Subcutaneous adipose tissue (tissue), 4 donors: ENCODE results near the gene HES1. TPM values are rescaled to one million over a fixed set of nuclear protein-coding genes. Genes with fewer than 3 reads are reported as not detected.

Source experiments
- total RNA-seq, 4 donors: library from RNA; depleted of rRNA; stranded (reverse); fragments of >200 nt; gene quantifications; one replicate each; pipeline ENCODE4 v1.1.0, GENCODE V29; 2016
- TF ChIP-seq, protein P1 (sequence below): fragments of 450-650 bp; IDR thresholded peaks from one replicate; pipeline ENCODE4 v1.5.1; 2016; ENCODE audit warnings: low read depth, mild to moderate bottlenecking, control low read depth, antibody characterized with exemption, moderate library complexity

The HES1 gene
- total RNA-seq, 4 donors from 2014 or later, result 12.1 to 29.3 (median 23.4) TPM

DNA sequence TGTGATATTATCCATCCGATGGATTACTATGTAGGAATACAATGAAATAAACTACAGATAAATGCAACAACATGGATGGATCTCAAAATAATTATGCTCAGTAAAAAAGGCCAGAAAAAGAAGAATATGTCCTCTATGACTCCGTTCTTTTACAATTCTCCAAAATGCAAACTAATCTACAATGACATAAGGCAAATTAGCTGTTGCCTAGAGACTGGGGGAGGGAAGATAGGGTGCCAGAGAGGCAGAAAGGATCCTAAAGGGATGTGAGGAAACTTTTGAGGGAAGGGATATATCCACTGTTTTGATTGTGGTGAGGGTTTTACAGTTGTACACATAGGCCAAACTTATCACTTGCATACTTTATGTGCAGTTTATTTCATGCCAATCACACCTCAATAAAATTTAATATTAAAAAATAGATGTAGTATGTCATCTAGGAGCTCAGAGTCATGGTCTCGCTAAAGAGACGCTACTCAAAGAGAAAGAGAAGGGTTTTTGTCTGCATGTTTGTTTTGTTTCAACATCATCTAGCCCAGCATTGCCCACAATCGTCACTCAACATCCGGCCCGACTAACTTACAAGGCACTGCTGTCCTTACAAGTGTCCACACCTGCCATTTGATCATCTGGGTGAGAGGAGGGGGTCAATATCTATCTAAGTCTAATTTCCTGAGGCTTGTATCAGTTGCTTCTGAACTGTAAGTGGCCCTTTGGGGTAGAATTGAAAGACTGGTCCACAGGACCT lies 29.5 kb downstream of the HES1 start:
- TF ChIP-seq, protein P1, sequence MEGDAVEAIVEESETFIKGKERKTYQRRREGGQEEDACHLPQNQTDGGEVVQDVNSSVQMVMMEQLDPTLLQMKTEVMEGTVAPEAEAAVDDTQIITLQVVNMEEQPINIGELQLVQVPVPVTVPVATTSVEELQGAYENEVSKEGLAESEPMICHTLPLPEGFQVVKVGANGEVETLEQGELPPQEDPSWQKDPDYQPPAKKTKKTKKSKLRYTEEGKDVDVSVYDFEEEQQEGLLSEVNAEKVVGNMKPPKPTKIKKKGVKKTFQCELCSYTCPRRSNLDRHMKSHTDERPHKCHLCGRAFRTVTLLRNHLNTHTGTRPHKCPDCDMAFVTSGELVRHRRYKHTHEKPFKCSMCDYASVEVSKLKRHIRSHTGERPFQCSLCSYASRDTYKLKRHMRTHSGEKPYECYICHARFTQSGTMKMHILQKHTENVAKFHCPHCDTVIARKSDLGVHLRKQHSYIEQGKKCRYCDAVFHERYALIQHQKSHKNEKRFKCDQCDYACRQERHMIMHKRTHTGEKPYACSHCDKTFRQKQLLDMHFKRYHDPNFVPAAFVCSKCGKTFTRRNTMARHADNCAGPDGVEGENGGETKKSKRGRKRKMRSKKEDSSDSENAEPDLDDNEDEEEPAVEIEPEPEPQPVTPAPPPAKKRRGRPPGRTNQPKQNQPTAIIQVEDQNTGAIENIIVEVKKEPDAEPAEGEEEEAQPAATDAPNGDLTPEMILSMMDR, result no peak

DNA sequence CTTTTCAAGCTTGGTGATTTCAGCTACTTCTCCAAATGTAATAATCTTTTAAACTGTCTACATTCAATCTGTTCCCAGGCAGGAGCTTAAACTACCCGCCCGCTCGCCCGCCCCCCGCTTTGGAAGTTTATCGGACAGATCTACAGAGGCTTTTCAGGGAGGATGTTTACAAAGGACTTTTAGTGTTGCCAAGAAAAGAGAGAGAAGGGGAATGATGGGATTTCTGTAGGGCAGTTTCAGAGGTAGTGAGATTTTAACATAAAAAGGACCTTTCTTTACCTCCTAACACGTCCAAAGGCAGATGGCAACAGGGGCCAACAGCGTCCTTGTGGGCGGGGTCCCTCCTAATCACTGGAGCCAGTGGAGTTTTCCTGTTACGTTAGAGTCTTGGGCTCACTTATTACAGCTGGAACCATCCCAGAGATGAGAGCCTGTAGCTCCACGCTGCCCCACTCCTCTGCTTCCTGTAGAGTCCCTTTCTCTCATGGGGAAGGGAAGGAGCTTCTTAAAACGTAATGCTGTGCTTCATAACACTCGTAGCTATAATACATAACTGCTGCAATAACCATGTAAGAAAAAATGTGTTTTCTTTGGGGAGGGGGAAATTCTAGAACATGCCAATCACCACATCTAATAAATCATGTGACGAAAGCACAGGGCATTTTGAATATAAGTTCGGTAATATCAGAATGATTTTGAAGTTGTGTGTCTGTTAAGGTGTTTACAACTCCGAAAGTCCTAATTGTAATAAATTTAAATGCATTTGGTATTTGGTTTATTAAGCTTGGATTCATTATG lies 30.9 kb downstream of the HES1 start:
- TF ChIP-seq, protein P1, result no peak

DNA sequence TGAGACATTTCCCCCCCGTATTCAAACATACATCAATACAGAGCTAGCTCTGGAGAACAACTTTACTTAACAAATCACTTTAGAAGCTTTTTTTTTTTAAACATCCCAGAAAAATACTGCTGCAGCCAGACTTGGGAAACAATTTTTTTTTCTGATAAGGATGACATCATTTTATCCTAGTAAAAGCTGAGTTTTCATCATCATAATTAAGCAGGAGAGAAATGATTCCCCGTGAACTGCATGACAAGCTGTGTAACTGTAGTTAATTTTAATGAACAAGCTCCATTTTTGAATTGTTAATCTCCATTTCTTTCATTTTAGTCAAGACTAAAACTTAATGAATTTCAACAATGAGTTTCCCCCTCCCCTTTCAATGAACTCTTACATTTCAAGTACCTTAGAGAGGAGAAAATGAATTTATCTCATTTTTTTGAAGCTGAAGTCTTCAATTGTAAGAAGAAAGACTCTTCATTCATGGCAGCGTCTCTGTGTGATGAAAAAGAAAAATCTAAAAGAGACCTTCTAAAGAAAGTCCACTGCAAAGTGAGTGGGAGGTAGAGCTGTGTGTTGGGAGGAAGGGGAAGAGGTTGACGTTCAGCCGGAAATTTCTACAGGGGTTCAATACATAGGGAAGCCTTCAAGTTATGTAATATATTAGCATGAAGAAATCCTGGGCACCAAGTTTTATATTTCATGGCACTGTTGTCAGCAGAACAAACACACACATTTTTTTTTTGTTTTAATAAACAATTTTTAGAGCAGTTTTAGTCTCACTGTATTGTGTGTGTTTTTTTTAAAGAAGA lies 31.7 kb downstream of the HES1 start:
- TF ChIP-seq, protein P1, result no peak

- TF ChIP-seq, protein P1, result no peak
Measured at GRCh38 chr3:194168994-194169393, 33.0 kb downstream of the HES1 start.

DNA sequence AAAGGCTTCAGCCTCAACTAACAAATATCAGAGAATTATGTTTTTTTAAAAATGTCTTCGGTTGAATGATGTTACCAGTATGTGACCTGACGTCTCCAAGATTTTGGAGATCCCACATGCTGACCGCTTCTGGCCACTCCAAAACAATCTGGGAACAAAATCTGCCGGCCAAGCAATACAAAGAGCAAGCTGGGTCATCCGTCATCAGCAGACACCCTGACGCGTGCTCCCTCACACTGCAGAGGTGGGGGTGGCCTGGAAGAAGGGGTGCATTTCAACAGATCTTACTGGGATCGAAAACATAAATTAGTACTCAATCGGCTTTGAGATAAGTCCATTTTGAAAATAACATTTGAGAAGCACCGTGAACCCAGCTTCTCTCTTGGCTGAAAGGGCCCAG lies 33.6 kb downstream of the HES1 start:
- TF ChIP-seq, protein P1, result no peak

GRCh38 chr3:194170793-194171192 lies 34.8 kb downstream of the HES1 start:
- TF ChIP-seq, protein P1, result no peak

DNA sequence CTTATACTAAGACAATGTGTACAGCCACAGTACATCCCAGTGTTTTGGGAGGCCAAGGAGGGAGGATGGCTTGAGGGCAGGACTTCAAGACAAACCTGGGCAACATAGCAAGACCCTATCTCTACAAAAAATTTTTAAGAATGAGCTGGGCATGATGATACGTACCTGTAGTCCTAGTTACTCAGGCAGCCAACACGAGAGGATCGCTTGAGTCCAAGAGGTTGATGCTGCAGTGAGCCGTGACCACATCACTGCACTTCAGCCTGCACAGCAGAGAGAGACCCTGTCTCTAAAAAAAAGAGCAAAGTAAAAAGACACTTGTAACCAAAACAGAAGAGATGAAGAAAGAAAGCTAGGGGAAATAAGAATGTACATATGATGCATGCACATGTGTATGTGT lies 38.5 kb downstream of the HES1 start:
- TF ChIP-seq, protein P1, result no peak
